ENCODE results near the gene FAM240A.

Gene FAM240A

GRCh38 chr3:46593979-46594378, 18.3 kb upstream of the FAM240A start:
- H3K27ac ChIP-seq = peak overlapping the region; percentile 59
- no peak for TF ChIP-seq ZFX (IDR thresholded peaks at IDR 0.05; ENCODE audit: borderline replicate concordance)
- TF ChIP-seq, protein P1, sequence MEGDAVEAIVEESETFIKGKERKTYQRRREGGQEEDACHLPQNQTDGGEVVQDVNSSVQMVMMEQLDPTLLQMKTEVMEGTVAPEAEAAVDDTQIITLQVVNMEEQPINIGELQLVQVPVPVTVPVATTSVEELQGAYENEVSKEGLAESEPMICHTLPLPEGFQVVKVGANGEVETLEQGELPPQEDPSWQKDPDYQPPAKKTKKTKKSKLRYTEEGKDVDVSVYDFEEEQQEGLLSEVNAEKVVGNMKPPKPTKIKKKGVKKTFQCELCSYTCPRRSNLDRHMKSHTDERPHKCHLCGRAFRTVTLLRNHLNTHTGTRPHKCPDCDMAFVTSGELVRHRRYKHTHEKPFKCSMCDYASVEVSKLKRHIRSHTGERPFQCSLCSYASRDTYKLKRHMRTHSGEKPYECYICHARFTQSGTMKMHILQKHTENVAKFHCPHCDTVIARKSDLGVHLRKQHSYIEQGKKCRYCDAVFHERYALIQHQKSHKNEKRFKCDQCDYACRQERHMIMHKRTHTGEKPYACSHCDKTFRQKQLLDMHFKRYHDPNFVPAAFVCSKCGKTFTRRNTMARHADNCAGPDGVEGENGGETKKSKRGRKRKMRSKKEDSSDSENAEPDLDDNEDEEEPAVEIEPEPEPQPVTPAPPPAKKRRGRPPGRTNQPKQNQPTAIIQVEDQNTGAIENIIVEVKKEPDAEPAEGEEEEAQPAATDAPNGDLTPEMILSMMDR (IDR thresholded peaks at IDR 0.05) = no peak

GRCh38 chr3:46594723-46595122, 17.6 kb upstream of the FAM240A start:
- TF ChIP-seq, protein P1 (IDR thresholded peaks at IDR 0.05) = no peak
- no peak for TF ChIP-seq ZFX (IDR thresholded peaks at IDR 0.05; ENCODE audit: borderline replicate concordance)
- H3K27ac ChIP-seq = no peak overlapping the region

- H3K27ac ChIP-seq = no peak overlapping the region
- no peak for TF ChIP-seq ZFX (IDR thresholded peaks at IDR 0.05; ENCODE audit: borderline replicate concordance)
- TF ChIP-seq, protein P1 (IDR thresholded peaks at IDR 0.05) = no peak
Measured at GRCh38 chr3:46595819-46596314, 16.5 kb upstream of the FAM240A start.

GRCh38 chr3:46599590-46599989, 12.7 kb upstream of the FAM240A start:
- TF ChIP-seq ZFX (IDR thresholded peaks at IDR 0.05; ENCODE audit: borderline replicate concordance) = no peak
- TF ChIP-seq, protein P1 (IDR thresholded peaks at IDR 0.05) = no peak
- H3K27ac ChIP-seq = no peak overlapping the region

DNA sequence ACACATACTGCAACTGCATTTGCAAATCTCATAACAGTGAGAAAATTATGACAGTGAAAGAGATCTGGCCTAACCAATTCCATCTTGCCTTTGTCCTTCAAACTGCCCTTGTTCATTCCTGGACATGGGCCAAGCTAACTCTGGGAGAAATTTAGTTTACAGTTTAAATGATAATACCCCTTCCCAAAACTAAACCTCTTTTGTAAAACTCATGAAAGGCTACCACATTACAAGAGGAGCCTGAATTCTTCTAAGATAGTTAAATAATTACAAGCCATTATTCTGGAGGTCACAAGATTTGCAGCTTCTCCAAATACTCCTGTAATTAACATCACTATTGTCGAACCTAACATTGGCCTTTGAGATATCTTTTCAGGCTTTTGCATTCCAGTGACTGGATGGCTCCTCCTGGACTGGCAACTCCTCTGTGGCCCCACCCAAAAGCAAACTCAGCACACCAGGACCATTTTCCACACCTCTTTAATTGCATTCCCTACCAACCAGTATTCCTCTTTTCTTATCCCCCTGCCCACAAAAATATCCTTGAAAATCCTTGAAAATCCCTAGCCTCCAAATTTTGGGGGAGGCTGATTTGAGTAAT, 8.8 kb upstream of the FAM240A start:
- no peak for TF ChIP-seq ZFX (IDR thresholded peaks at IDR 0.05; ENCODE audit: borderline replicate concordance)
- TF ChIP-seq, protein P1 (IDR thresholded peaks at IDR 0.05) = no peak
- H3K27ac ChIP-seq = no peak overlapping the region

DNA sequence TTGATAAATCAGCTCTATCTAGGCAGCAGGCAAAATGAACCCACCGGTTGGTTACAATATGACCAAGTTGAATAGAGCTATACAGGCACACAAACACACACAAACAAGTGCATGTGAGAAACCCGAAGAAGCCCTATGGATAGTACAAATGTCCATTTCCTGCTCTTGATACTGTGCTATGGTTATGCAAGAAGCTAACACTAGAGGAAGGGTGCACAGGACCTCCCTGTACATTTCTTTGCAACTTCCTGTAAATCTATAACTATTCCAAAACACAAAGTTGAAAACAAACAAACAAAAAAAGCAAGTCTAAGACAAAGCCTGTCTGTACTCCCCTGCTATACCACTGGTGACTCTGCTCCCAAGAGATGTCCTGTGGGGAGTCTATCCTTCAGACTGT, 8.2 kb upstream of the FAM240A start:
- H3K27ac ChIP-seq = no peak overlapping the region
- TF ChIP-seq, protein P1 (IDR thresholded peaks at IDR 0.05) = no peak
- no peak for TF ChIP-seq ZFX (IDR thresholded peaks at IDR 0.05; ENCODE audit: borderline replicate concordance)

DNA sequence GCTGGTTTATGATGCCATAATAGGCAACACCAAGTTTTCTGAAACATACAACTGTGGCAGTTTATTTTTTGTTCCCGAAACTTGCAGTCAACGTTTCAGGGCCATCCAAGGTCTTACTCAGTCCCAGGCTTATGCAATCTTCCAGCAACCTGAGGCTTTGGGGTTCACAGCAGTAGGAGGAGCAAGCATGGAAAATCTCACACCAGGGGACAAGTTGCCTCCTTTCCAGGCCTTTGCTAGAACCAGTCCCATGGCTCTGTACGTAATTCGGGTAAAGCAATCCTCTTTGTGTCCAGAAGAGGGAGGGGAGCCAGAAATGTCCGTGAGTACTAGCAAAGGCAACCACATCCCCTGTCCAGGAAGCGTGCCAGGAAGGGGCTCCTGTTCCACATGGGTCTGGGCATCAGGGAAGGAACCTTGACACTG, 4.7 kb upstream of the FAM240A start:
- no peak for TF ChIP-seq ZFX (IDR thresholded peaks at IDR 0.05; ENCODE audit: borderline replicate concordance)
- TF ChIP-seq, protein P1 (IDR thresholded peaks at IDR 0.05) = no peak
- no peak overlapping the region for H3K27ac ChIP-seq
